ENCODE measurements around the gene SLC41A1.

DNA sequence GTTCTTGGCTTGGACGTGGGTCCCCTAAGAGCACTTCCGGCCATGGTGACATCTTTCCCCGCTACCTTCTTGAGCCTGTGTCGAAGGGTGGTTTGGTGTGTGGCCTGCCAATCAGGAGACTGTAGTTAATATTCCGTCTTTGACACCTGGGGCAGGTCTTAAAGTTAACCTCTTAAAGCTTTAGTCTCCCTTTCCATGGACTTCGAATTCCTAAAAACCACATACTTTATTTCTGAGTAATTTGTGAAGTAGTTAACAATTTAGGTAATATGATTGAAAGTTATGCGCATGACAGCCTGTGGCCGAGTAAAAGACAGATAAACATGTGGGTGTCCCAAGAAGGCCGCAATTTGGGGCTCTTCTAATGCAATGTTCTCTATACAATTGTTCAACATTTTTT, 27.6 kb downstream of the SLC41A1 start:
- TF ChIP-seq, protein P1, sequence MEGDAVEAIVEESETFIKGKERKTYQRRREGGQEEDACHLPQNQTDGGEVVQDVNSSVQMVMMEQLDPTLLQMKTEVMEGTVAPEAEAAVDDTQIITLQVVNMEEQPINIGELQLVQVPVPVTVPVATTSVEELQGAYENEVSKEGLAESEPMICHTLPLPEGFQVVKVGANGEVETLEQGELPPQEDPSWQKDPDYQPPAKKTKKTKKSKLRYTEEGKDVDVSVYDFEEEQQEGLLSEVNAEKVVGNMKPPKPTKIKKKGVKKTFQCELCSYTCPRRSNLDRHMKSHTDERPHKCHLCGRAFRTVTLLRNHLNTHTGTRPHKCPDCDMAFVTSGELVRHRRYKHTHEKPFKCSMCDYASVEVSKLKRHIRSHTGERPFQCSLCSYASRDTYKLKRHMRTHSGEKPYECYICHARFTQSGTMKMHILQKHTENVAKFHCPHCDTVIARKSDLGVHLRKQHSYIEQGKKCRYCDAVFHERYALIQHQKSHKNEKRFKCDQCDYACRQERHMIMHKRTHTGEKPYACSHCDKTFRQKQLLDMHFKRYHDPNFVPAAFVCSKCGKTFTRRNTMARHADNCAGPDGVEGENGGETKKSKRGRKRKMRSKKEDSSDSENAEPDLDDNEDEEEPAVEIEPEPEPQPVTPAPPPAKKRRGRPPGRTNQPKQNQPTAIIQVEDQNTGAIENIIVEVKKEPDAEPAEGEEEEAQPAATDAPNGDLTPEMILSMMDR (IDR thresholded peaks at IDR 0.05; ENCODE audit: insufficient read depth, low read depth, low read length) = no peak
- no peak for TF ChIP-seq EZH2 (IDR thresholded peaks at IDR 0.05; ENCODE audit: insufficient read depth, low read length)
